Nephron (organoid): ENCODE results near the gene HEPHL1.
"Not testable (repeated sequence)": the region's sequence is repeated elsewhere in the genome, so short reads cannot be mapped to it uniquely, and the experiment has no call there.

Experiments
- H3K27ac Mint-ChIP-seq, 3 experiments: 2 replicates each; pipeline ENCODE4 v1.8.0; 2020; ENCODE audit warnings: mixed read lengths in 3 of 3, mild to moderate bottlenecking in 2 of 3, moderate library complexity in 1 of 3
- H3K27me3 Mint-ChIP-seq: 2 replicates; pipeline ENCODE4 v1.8.0; 2021; ENCODE audit warnings: low read depth, mild to moderate bottlenecking, moderate library complexity, mixed read lengths
- H3K36me3 Mint-ChIP-seq: 2 replicates; pipeline ENCODE4 v1.8.0; 2020; ENCODE audit warnings: low read depth, mixed read lengths
- H3K4me1 Mint-ChIP-seq: 2 replicates; pipeline ENCODE4 v1.8.0; 2020; ENCODE audit warnings: mixed read lengths
- H3K4me3 Mint-ChIP-seq, 3 experiments: 2 replicates each; pipeline ENCODE4 v1.8.0; 2020; ENCODE audit warnings: mild to moderate bottlenecking in 3 of 3, mixed read lengths in 3 of 3, moderate library complexity in 2 of 3
- H3K9me3 Mint-ChIP-seq: 2 replicates; pipeline ENCODE4 v1.8.0; 2020; ENCODE audit warnings: mixed read lengths
- CTCF ChIP-seq, 3 experiments: fragments of 200-600 bp; sonication (generic); IDR thresholded peaks; one replicate each; pipeline ENCODE4 v1.5.0; 2021; ENCODE audit warnings: antibody characterized with exemption in 3 of 3; ENCODE audit not compliant: unreplicated experiment in 3 of 3

HEPHL1 gene

GRCh38 chr11:94111660-94112059 lies 90.5 kb downstream of the HEPHL1 start:
- peaks cover 4% of the 10 kb centered on the region for H3K27me3 Mint-ChIP-seq
- peaks cover 1% of the 10 kb centered on the region for H3K9me3 Mint-ChIP-seq
- peaks cover 17% of the 10 kb centered on the region for H3K4me1 Mint-ChIP-seq
- no peak for TF ChIP-seq CTCF (IDR thresholded peaks at IDR 0.05; ENCODE audit: unreplicated experiment in 3 of 3)
- H3K4me3 Mint-ChIP-seq: no peak overlapping the region
- no peak overlapping the region for H3K27ac Mint-ChIP-seq
- no peaks in the 10 kb centered on the region for H3K36me3 Mint-ChIP-seq

GRCh38 chr11:94112206-94112953 lies 91.2 kb downstream of the HEPHL1 start:
- H3K27me3 Mint-ChIP-seq: peaks cover 4% of the 10 kb centered on the region
- H3K4me3 Mint-ChIP-seq: no peak overlapping the region
- H3K9me3 Mint-ChIP-seq: no peaks in the 10 kb centered on the region
- no peak for TF ChIP-seq CTCF (IDR thresholded peaks at IDR 0.05; ENCODE audit: unreplicated experiment in 3 of 3)
- H3K36me3 Mint-ChIP-seq: no peaks in the 10 kb centered on the region
- H3K4me1 Mint-ChIP-seq: peaks cover 17% of the 10 kb centered on the region
- H3K27ac Mint-ChIP-seq: peak overlapping the region in 2 of 3 experiments; percentile 58 to 85

- H3K27me3 Mint-ChIP-seq: peaks cover 3% of the 10 kb centered on the region
- H3K9me3 Mint-ChIP-seq: no peaks in the 10 kb centered on the region
- no peak overlapping the region for H3K4me3 Mint-ChIP-seq
- no peak for TF ChIP-seq CTCF (IDR thresholded peaks at IDR 0.05; ENCODE audit: unreplicated experiment in 3 of 3)
- peaks cover 17% of the 10 kb centered on the region for H3K4me1 Mint-ChIP-seq
- H3K27ac Mint-ChIP-seq: no peak overlapping the region
- no peaks in the 10 kb centered on the region for H3K36me3 Mint-ChIP-seq
Observed at GRCh38 chr11:94117197-94117574, 96.0 kb downstream of the HEPHL1 start.

- Mint-ChIP-seq H3K27ac (no peak overlapping the region), H3K4me3 (no peak overlapping the region), H3K36me3 (no peaks in the 10 kb centered on the region), H3K9me3 (no peaks in the 10 kb centered on the region), H3K4me1 (peaks cover 10% of the 10 kb centered on the region), H3K27me3 (peaks cover 3% of the 10 kb centered on the region)
- TF ChIP-seq CTCF (IDR thresholded peaks at IDR 0.05; ENCODE audit: unreplicated experiment in 3 of 3): no peak
Observed at GRCh38 chr11:94117871-94118270, 96.7 kb downstream of the HEPHL1 start.

GRCh38 chr11:94119676-94120075 lies 98.5 kb downstream of the HEPHL1 start:
- not testable (repeated sequence) for H3K4me3 Mint-ChIP-seq, H3K27me3 Mint-ChIP-seq, H3K27ac Mint-ChIP-seq, H3K36me3 Mint-ChIP-seq, H3K4me1 Mint-ChIP-seq, H3K9me3 Mint-ChIP-seq

- not testable (repeated sequence) for H3K4me1 Mint-ChIP-seq, H3K27ac Mint-ChIP-seq, H3K36me3 Mint-ChIP-seq, H3K9me3 Mint-ChIP-seq, H3K4me3 Mint-ChIP-seq, H3K27me3 Mint-ChIP-seq
Observed at GRCh38 chr11:94120516-94120915, 99.4 kb downstream of the HEPHL1 start.

GRCh38 chr11:94120946-94121345 lies 99.8 kb downstream of the HEPHL1 start:
- Mint-ChIP-seq H3K27ac (no peak overlapping the region), H3K27me3 (peaks cover 3% of the 10 kb centered on the region), H3K9me3 (peaks cover 4% of the 10 kb centered on the region), H3K36me3 (no peaks in the 10 kb centered on the region), H3K4me3 (no peak overlapping the region), H3K4me1 (peaks cover 8% of the 10 kb centered on the region)
- no peak for TF ChIP-seq CTCF (IDR thresholded peaks at IDR 0.05; ENCODE audit: unreplicated experiment in 3 of 3)
